Left colon (tissue), 2 donors: ENCODE measurements around the gene SEPTIN5. TPM values are rescaled to one million over a fixed set of nuclear protein-coding genes. Genes with fewer than 3 reads are reported as not detected.
"Not testable (repeated sequence)": the region's sequence is repeated elsewhere in the genome, so short reads cannot be mapped to it uniquely, and the experiment has no call there.

Experiments used
- ATAC-seq: fragments of 200-7000 bp; cut with Tn5 transposase; one replicate; pipeline ENCODE4 v1.9.1; 2020; ENCODE audit warnings: mild to moderate bottlenecking, moderate library complexity
- DNase-seq, 2 donors: peaks; one replicate each; pipeline ENCODE4 v3.0.0-alpha.2; 2020
- intact Hi-C, 2 donors: fragments of 100-400 bp; cut with DNase I in 1 of 2; cut with micrococcal nuclease in 1 of 2; formaldehyde crosslinking; loops; one replicate each; pipeline versions ENCODE4 v1.11.2 to v1.14.0; 2022; cut with DNase I, micrococcal nuclease
- long read RNA-seq: library from polyadenylated mRNA; unstranded; transcript quantifications from one replicate; pipeline ENCODE4 v2.0.0, GENCODE V29; 2021
- total RNA-seq, 2 donors: library from RNA; stranded (reverse); fragmentation: NEBNext Ultra II Directional; extraction: Animal tissue kit (Norgen Biotek cat#: 25700); gene quantifications; one replicate each; pipeline ENCODE4 v1.2.1, GENCODE V29; 2021
- donor health status: DM: no; HTN: no; CAD: no.
- donor health status: DM: yes; HTN: yes; CAD: no.

Gene SEPTIN5
- 1 to 10 TPM; 4.4 to 4.6 TPM for total RNA-seq
- long read RNA-seq, partial matches to known transcripts: 0 of 1 reads
- long read RNA-seq, other reads (novel, unspliced or antisense): 0 of 1 reads

- intact Hi-C loops: no loop called here
- ATAC-seq (no peak), DNase-seq (no peak)
These were observed at the start of gene SEPTIN5 for GRCh38 chr22:19714312-19715187. TSS of gene SEPTIN5 (plus strand) at chr22:19714503. CDS start at chr22:19714589, 86 bp downstream.

GRCh38 chr22:19664951-19665783, 49.1 kb upstream of the SEPTIN5 start:
- ATAC-seq (no peak), DNase-seq (no peak)
- intact Hi-C loops: no loop called here

- ATAC-seq (no peak), DNase-seq (no peak)
- intact Hi-C loops: no loop called here
These were observed 48.3 kb upstream of the SEPTIN5 start for GRCh38 chr22:19665784-19666672.

DNA sequence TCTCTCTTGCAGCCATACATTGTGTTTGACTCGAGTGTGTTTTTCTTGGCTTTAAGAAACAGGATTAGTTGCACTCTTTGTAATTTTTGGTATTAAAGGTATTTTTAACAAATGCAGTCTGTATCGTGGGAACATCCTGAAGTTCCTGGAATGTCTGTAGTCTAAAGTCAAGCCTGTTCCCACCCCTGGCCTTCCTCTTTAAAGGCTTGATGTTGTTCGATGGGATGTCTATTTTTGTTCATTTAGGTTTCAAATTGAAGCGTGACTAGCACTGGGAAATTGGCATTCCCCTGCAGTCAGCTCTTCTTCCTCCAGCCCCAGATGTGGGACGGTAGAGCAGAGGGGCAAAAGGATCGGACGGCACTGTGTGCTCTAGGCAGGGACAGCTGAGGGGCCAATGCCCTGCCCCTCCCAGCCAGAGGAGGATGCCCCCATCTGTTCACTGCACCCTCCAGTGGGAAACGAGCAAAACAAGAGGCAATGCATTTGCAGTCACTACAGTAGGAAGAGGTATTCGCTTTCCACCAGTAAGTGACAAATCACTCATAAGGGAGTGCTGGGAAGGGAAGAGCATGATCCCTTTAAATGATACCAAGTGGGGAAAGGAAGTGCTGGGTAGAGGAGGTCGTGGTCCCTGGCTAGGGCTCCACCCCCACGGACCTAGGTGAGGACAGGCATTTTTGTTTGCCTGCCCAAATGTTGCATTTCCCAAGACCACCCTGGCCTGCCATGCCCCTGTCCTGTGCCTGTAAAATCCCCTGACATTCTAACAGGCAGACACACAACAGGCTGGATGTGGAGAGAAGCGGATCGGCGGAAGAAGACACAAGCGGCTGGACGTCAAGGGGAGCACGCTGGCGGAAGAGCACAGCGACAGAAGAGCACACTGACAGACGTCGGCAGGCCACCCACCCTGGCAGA, 47.4 kb upstream of the SEPTIN5 start:
- DNase-seq (no peak), ATAC-seq (no peak)
- intact Hi-C loops: no loop called here

GRCh38 chr22:19667872-19668740, 46.2 kb upstream of the SEPTIN5 start:
- DNase-seq (no peak), ATAC-seq (no peak)
- intact Hi-C loops: no loop called here

DNA sequence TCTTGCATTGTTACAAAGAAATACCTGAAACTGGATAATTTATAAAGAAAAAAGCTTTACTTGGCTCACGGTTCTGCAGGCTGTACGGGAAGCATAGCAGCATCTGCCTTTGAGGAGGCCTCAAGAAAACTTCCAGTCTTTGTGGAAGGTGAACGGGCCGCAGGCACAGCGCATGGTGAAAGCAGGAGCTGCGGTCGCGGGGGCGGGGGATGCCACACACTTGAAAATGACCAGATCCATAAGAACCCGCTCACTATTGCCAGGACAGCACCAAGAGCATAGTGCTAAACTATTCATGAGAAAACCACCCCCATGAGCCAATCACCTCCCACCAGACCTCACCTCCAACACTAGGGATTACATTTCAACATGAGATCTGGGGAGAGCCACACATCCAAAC, 45.6 kb upstream of the SEPTIN5 start:
- DNase-seq: no peak
- intact Hi-C loops: no loop called here
- no peak for ATAC-seq

DNA sequence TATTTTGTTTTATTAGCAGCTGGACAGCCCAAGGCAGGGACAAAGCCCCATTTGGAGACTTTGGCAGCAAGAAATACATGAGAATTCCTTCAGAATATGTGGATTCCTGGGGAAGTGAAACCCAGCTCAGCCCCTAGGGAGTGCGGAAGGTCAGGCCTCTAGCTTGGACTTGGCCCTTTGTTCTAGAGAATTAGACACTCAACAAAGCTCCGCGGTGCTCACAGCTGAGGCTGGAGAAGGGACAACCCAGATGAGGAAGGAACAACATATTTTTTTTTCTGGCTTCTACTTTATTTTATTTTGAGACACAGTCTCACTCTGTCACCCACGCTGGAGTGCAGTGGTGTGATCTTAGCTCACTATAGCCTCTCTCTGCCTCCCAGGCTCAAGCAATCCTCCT, 44.7 kb upstream of the SEPTIN5 start:
- DNase-seq (no peak), ATAC-seq (no peak)
- intact Hi-C loops: no loop called here

DNA sequence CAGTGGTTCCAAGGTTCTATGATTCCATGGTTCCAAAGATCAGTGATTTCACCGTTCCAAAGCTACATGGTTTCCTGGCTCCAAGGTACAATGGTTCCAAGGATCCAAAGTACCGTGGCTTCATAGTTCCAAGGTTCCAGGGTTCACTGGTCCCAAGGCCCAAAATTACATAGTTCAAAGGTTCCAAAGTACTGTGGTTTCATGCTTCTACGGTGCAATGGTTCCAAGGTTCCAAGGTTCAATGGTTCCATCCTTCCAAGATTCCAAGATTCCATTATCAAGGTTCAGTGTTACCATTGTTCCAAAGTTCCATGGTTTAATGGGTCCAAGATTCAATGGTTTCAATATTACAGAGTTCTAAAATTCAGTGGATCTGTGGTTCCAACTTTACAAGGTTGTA, 43.0 kb upstream of the SEPTIN5 start:
- DNase-seq: no peak
- intact Hi-C loops: no loop called here
- no peak for ATAC-seq

DNA sequence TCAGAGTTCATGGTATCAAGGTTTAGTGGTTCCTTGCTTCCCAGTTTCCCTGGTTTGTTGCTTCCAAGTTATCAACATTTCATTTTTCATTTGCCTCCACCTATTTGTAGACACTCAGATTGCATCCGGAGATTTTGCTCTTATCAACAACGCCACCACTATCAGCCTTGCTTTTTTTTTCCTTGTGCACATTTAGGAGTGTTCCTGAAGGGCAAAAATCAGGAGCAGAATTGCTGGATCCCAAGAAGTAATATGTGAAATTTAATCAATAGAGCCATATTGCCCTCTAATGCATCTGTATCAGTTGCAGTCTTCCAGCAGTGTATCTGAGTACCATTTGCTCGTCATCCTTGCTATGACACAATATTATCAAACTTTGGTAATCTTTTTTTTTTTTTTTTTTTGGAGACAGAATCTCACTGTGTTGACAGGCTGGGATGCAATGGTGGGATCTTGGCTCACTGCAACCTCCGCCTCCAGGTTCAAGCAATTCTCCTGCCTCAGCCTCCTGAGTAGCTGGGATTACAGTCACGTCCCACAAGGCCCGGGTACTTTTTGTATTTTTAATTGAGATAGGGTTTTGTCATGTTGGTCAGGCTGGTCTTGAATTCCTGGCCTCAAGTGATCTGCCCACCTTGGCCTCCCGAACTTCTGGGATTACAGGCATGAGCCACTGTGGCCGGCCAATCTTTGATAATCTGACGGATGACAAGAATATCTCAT, 42.1 kb upstream of the SEPTIN5 start:
- ATAC-seq (no peak), DNase-seq (no peak)
- intact Hi-C loops: no loop called here

GRCh38 chr22:19673660-19674059, 40.6 kb upstream of the SEPTIN5 start:
- intact Hi-C loops: no loop called here
- DNase-seq: no peak
- no peak for ATAC-seq

DNA sequence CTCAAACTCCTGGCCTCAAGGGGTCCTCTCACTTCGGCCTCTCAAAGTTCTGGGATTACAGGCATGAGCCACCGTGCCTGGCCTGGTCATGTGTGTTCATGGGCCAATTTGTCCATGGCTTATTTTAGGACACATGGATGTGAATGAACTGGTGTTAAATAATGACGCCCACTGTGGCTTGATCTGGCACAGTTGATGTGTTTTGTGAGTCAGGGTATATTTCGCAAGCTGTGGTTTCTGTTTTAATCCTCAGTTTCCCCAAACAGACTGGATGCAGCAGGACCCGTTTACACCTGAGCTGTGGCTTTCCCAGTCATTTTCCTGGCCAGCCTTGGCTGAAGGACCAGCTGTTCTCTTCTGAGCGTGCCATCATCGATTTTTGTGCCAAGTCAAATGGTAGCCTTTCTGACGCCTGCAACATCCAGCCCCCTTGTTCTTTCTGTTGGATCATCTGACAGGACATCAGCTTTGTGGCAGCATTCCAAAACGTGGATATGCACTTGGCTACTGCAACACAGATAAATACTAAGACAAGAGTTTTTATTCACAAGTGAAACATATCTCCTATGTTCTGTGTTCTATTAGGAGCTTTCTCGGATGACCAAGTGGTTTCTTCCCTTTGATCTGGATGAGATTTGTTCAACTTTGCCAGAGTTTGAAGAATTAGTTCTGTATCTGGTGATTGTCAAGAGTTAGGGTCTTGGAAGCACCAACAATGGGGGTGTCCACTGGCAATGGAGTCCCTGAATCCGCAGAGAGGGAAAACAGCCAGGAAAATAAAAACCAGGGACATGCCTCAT, 40.0 kb upstream of the SEPTIN5 start:
- ATAC-seq: no peak
- DNase-seq: no peak
- intact Hi-C loops: no loop called here

DNA sequence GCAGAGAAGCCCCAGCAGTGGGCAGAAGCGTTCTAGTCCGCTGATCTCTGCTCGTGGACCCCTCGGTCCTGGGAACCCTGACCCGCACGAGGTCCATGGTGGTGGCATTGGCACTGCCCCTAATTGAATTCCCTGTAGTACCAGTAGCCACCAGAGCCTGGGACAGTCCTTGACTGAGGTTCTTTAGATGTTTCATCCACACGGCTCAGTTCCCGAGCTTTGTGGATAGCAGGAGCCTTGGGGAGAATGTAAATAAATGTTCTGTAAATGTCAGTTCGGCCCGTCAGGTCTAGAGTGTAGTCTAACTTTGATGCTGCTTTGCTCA, 39.4 kb upstream of the SEPTIN5 start:
- DNase-seq: no peak
- ATAC-seq: no peak
- intact Hi-C loops: no loop called here

DNA sequence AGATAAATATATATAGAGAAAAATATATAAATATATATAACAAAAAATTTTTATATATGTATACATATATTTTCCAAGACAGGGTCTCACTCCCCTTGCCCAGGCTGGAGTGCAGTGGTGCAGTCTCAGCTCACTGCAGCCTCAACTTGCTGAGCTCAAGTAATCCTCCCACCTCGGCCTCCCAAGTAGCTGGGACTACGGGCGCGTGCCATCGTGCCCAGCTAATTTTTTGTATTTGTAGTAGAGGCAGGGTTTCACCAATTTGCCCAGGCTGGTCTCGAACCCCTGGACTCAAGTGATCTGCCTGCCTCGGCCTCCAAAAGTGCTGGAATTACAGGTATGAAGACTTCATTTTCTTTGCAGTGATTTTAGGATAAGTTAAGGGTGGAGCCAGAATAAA, 38.9 kb upstream of the SEPTIN5 start:
- intact Hi-C loops: no loop called here
- no peak for DNase-seq
- no peak for ATAC-seq

GRCh38 chr22:19676437-19676836, 37.9 kb upstream of the SEPTIN5 start:
- DNase-seq, intact Hi-C loops, ATAC-seq: not testable (repeated sequence)

GRCh38 chr22:19678949-19679521, 35.3 kb upstream of the SEPTIN5 start:
- ATAC-seq (no peak), DNase-seq (no peak)
- intact Hi-C loops: no loop called here
